ENCODE measurements around the gene OLFML2B. TPM values are rescaled to one million over a fixed set of nuclear protein-coding genes. Genes with fewer than 3 reads are reported as not detected.
"Not testable (repeated sequence)": the region's sequence is repeated elsewhere in the genome, so short reads cannot be mapped to it uniquely, and the experiment has no call there.

Gene OLFML2B
- total RNA-seq, 1 experiment from 2014 or later, result not detected

- H3K27ac ChIP-seq, result no peak overlapping the region
- TF ChIP-seq EZH2 (IDR thresholded peaks at IDR 0.05; ENCODE audit: low read depth), result no peak
- TF ChIP-seq, protein P1, sequence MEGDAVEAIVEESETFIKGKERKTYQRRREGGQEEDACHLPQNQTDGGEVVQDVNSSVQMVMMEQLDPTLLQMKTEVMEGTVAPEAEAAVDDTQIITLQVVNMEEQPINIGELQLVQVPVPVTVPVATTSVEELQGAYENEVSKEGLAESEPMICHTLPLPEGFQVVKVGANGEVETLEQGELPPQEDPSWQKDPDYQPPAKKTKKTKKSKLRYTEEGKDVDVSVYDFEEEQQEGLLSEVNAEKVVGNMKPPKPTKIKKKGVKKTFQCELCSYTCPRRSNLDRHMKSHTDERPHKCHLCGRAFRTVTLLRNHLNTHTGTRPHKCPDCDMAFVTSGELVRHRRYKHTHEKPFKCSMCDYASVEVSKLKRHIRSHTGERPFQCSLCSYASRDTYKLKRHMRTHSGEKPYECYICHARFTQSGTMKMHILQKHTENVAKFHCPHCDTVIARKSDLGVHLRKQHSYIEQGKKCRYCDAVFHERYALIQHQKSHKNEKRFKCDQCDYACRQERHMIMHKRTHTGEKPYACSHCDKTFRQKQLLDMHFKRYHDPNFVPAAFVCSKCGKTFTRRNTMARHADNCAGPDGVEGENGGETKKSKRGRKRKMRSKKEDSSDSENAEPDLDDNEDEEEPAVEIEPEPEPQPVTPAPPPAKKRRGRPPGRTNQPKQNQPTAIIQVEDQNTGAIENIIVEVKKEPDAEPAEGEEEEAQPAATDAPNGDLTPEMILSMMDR (conservative IDR thresholded peaks at IDR 0.05), result peak; percentile 92
- no peak overlapping the region for H2AFZ ChIP-seq
- no peak overlapping the region for H3K4me2 ChIP-seq
- H3K27me3 ChIP-seq (ENCODE audit: insufficient read depth, low read depth), result no peaks in the 10 kb centered on the region
- H3K36me3 ChIP-seq (ENCODE audit: low read depth), result no peaks in the 10 kb centered on the region
- peaks cover 15% of the 10 kb centered on the region; the same call in 1 of the 2 replicates for H3F3A ChIP-seq (ENCODE audit: insufficient read depth, low read depth)
- BruUV-seq (replicated peaks), result no TSS peak
- no peaks in the 10 kb centered on the region for H4K20me1 ChIP-seq (ENCODE audit: insufficient read depth)
- no peaks in the 10 kb centered on the region for H3K9me2 ChIP-seq (ENCODE audit: insufficient read depth)
- no peaks in the 10 kb centered on the region for H3K9me3 ChIP-seq (ENCODE audit: insufficient read depth, low read depth)
- no peak overlapping the region for H3K4me3 ChIP-seq
- no peaks in the 10 kb centered on the region for H3K79me2 ChIP-seq (ENCODE audit: low read depth)
- H3K4me1 ChIP-seq (replicated peaks; ENCODE audit: insufficient read depth), result peaks cover 15% of the 10 kb centered on the region
- peak; percentile 52 to 70 for DNase-seq
- ChIA-PET POLR2A (ENCODE audit: unreplicated experiment) (interaction anchor here (0.6 kb wide), 1 partner anchor 59 kb away, joined by 7 read pairs; no protein-coding TSS in a partner anchor), CTCF (interaction anchor here (0.7 to 1.4 kb wide), 5 partner anchors 136 to 336 kb away, joined by 3 to 9 read pairs (median 4); no protein-coding TSS in a partner anchor)
- intact Hi-C loops (cut with micrococcal nuclease; ENCODE audit: unreplicated experiment), result loop anchor here (1.0 to 5.0 kb wide), 5 partner anchors 161 to 441 kb away; partner anchors contain the start of gene UHMK1
Measured at GRCh38 chr1:162056043-162056442, 32.4 kb upstream of the OLFML2B start.

GRCh38 chr1:162055062-162055461 lies 31.4 kb upstream of the OLFML2B start:
- Histone ChIP-seq H3K9me3 (ENCODE audit: insufficient read depth, low read depth) (no peaks in the 10 kb centered on the region), H4K20me1 (ENCODE audit: insufficient read depth) (no peaks in the 10 kb centered on the region), H3K27ac (peak overlapping the region; percentile 44), H3F3A (ENCODE audit: insufficient read depth, low read depth) (peaks cover 15% of the 10 kb centered on the region; the same call in 1 of the 2 replicates), H3K36me3 (ENCODE audit: low read depth) (no peaks in the 10 kb centered on the region), H3K9me2 (ENCODE audit: insufficient read depth) (no peaks in the 10 kb centered on the region), H3K4me2 (peak overlapping the region; percentile 10; the same call in 1 of the 2 replicates), H3K4me1 (replicated peaks; ENCODE audit: insufficient read depth) (peaks cover 15% of the 10 kb centered on the region), H3K4me3 (no peak overlapping the region), H3K27me3 (ENCODE audit: insufficient read depth, low read depth) (no peaks in the 10 kb centered on the region), H2AFZ (no peak overlapping the region), H3K79me2 (ENCODE audit: low read depth) (no peaks in the 10 kb centered on the region)
- CTCF ChIA-PET, result interaction anchor here (0.6 to 1.4 kb wide), 2 partner anchors 221 to 317 kb away, joined by 4 read pairs; no protein-coding TSS in a partner anchor
- BruUV-seq (replicated peaks), result no TSS peak
- DNase-seq, result peak; percentile 52 to 90
- POLR2A ChIA-PET (ENCODE audit: unreplicated experiment), result no interaction called here
- intact Hi-C loops (cut with micrococcal nuclease; ENCODE audit: unreplicated experiment), result loop anchor here (5.0 kb wide), 3 partner anchors 162 to 442 kb away; partner anchors contain the start of gene UHMK1
- TF ChIP-seq, protein P1 (conservative IDR thresholded peaks at IDR 0.05), result no peak
- no peak for TF ChIP-seq EZH2 (IDR thresholded peaks at IDR 0.05; ENCODE audit: low read depth)

- BruUV-seq (replicated peaks); H3K36me3 ChIP-seq (ENCODE audit: low read depth); DNase-seq; H3K9me2 ChIP-seq (ENCODE audit: insufficient read depth); POLR2A ChIA-PET (ENCODE audit: unreplicated experiment); H3K79me2 ChIP-seq (ENCODE audit: low read depth); H3K4me3 ChIP-seq; H3K27me3 ChIP-seq (ENCODE audit: insufficient read depth, low read depth); intact Hi-C loops (cut with micrococcal nuclease; ENCODE audit: unreplicated experiment); H3K27ac ChIP-seq; H3K9me3 ChIP-seq (ENCODE audit: insufficient read depth, low read depth); H2AFZ ChIP-seq; H3K4me2 ChIP-seq; H4K20me1 ChIP-seq (ENCODE audit: insufficient read depth); CTCF ChIA-PET: not testable (repeated sequence)
- Histone ChIP-seq H3F3A (ENCODE audit: insufficient read depth, low read depth) (peaks cover 15% of the 10 kb centered on the region; the same call in 1 of the 2 replicates), H3K4me1 (replicated peaks; ENCODE audit: insufficient read depth) (peaks cover 15% of the 10 kb centered on the region)
Measured at GRCh38 chr1:162053949-162054348, 30.3 kb upstream of the OLFML2B start.

GRCh38 chr1:162046921-162047320 lies 23.3 kb upstream of the OLFML2B start:
- Histone ChIP-seq H3K9me3 (ENCODE audit: insufficient read depth, low read depth) (no peaks in the 10 kb centered on the region), H3K9me2 (ENCODE audit: insufficient read depth) (no peaks in the 10 kb centered on the region), H2AFZ (no peak overlapping the region), H3K4me2 (no peak overlapping the region), H3K27ac (no peak overlapping the region), H4K20me1 (ENCODE audit: insufficient read depth) (no peaks in the 10 kb centered on the region), H3K4me3 (no peak overlapping the region), H3K4me1 (replicated peaks; ENCODE audit: insufficient read depth) (no peaks in the 10 kb centered on the region), H3K79me2 (ENCODE audit: low read depth) (no peaks in the 10 kb centered on the region), H3K36me3 (ENCODE audit: low read depth) (no peaks in the 10 kb centered on the region), H3K27me3 (ENCODE audit: insufficient read depth, low read depth) (no peaks in the 10 kb centered on the region), H3F3A (ENCODE audit: insufficient read depth, low read depth) (no peaks in the 10 kb centered on the region)
- intact Hi-C loops (cut with micrococcal nuclease; ENCODE audit: unreplicated experiment), result no loop called here
- DNase-seq, result no peak
- no peak for TF ChIP-seq EZH2 (IDR thresholded peaks at IDR 0.05; ENCODE audit: low read depth)
- TF ChIP-seq, protein P1 (conservative IDR thresholded peaks at IDR 0.05), result no peak
- POLR2A ChIA-PET (ENCODE audit: unreplicated experiment), result no interaction called here
- BruUV-seq (replicated peaks), result no TSS peak
- CTCF ChIA-PET, result interaction anchor here (0.8 kb wide), 1 partner anchor 10 kb away, joined by 4 read pairs; no protein-coding TSS in a partner anchor

Measured in PC-9 (cell line).